Transverse colon (tissue), 4 donors: ENCODE results near the gene HPGDS. TPM values are rescaled to one million over a fixed set of nuclear protein-coding genes. Genes with fewer than 3 reads are reported as not detected.
"Not testable (repeated sequence)": the region's sequence is repeated elsewhere in the genome, so short reads cannot be mapped to it uniquely, and the experiment has no call there.

Experiments used
- DNase-seq: peaks from one replicate; pipeline ENCODE4 v3.0.0-alpha.2; 2019
- H3K27ac ChIP-seq, 4 donors: fragments of 200-600 bp; sonication (generic); 2 replicates each; pipeline ENCODE4 v1.5.1; 2016 to 2018; ENCODE audit warnings: inconsistent platforms in 4 of 4
- H3K27me3 ChIP-seq: fragments of 200-600 bp; sonication (generic); 2 replicates; pipeline ENCODE4 v1.5.1; 2017; ENCODE audit warnings: inconsistent platforms
- H3K36me3 ChIP-seq, 4 donors: fragments of 200-600 bp; sonication (generic); 2 replicates each; pipeline ENCODE4 v1.5.1; 2017 to 2019; ENCODE audit warnings: inconsistent platforms in 4 of 4
- H3K4me1 ChIP-seq, 4 donors: fragments of 200-600 bp; sonication (generic); 2 replicates each; pipeline ENCODE4 v1.5.1; 2017 to 2020; ENCODE audit warnings: inconsistent platforms in 4 of 4
- H3K4me3 ChIP-seq, 4 donors: fragments of 200-600 bp; sonication (generic); 1 replicate in 1 of 4; 2 replicates in 3 of 4; pipeline versions ENCODE4 v1.5.1 to v1.6.1; 2017 to 2019; ENCODE audit warnings: inconsistent platforms in 4 of 4
- H3K9me3 ChIP-seq, 2 donors: fragments of 200-600 bp; sonication (generic); 2 replicates each; pipeline ENCODE4 v1.5.1; 2017 to 2019; ENCODE audit warnings: inconsistent platforms in 2 of 2
- CTCF ChIP-seq, 5 experiments: fragments of 200-600 bp in 3 of 5; fragments of 450-650 bp in 2 of 5; sonication (generic) in 3 of 5; IDR thresholded peaks; 1 replicate in 2 of 5; 2 replicates in 3 of 5; pipeline ENCODE4 v1.5.1; 2016 to 2017; ENCODE audit warnings: antibody characterized with exemption in 5 of 5, inconsistent platforms in 3 of 5, mild to moderate bottlenecking in 2 of 5, moderate library complexity in 1 of 5
- EP300 ChIP-seq: sonication (generic); formaldehyde crosslinking; IDR thresholded peaks from one replicate; pipeline ENCODE4 v1.6.1; 2017; ENCODE audit warnings: antibody characterized with exemption, low read depth
- POLR2A ChIP-seq: fragments of 450-650 bp; IDR thresholded peaks from one replicate; pipeline ENCODE4 v1.6.1; 2016; ENCODE audit warnings: antibody characterized with exemption, mild to moderate bottlenecking, moderate library complexity
- POLR2AphosphoS5 ChIP-seq, 3 donors: sonication (generic); formaldehyde crosslinking; IDR thresholded peaks; one replicate each; pipeline ENCODE4 v1.6.1; 2016; ENCODE audit warnings: antibody characterized with exemption in 3 of 3
- WGBS, 2 donors: methylation state at CpG; one replicate each; pipeline ENCODE4 v1.1.5; 2018; ENCODE audit warnings: low coverage in 1 of 2; 5-methylcytosine and 5-hydroxymethylcytosine counted together
- in situ Hi-C, 4 donors: fragments of 200-750 bp; cut with MboI; loops; one replicate each; pipeline versions ENCODE4 v1.15.0 to v1.15.1; 2017; ENCODE audit warnings: low sequenced_read_pairs in 3 of 4, low pct_ligation_motif_present in 1 of 4, low pct_unique_long_range_greater_than_20kb in 1 of 4
- intact Hi-C: fragments of 100-400 bp; cut with DNase I; formaldehyde crosslinking; loops from one replicate; pipeline ENCODE4 v1.15.1; 2023; ENCODE audit warnings: low total_unique reads
- total RNA-seq, 4 donors: library from RNA; depleted of rRNA; stranded (reverse); fragments of >200 nt; gene quantifications; one replicate each; pipeline ENCODE4 v1.1.0, GENCODE V29; 2016

HPGDS gene
- total RNA-seq, 4 donors from 2014 or later = 1.4 to 6.0 (median 3.5) TPM; not detected in 1

- WGBS, 2 donors = 88 to 100% methylated on average over 2 of the region's 2 CpGs
- Histone ChIP-seq H3K4me3 (no peak overlapping the region), H3K27me3 (no peaks in the 10 kb centered on the region), H3K4me1 (no peaks in the 10 kb centered on the region), H3K9me3 (no peaks in the 10 kb centered on the region), H3K27ac (no peak overlapping the region), H3K36me3 (no peaks in the 10 kb centered on the region)
- DNase-seq = no peak
- intact Hi-C loops = no loop called here
- in situ Hi-C loops = no loop called here
- TF ChIP-seq CTCF (IDR thresholded peaks at IDR 0.05) (no peak), EP300 (no peak), POLR2A (no peak), POLR2AphosphoS5 (IDR thresholded peaks at IDR 0.05) (no peak)
Observed at GRCh38 chr4:94302191-94302590, 40.4 kb downstream of the HPGDS start.

- no peak for DNase-seq
- Histone ChIP-seq H3K27me3 (no peaks in the 10 kb centered on the region), H3K36me3 (no peaks in the 10 kb centered on the region), H3K4me1 (no peaks in the 10 kb centered on the region), H3K27ac (no peak overlapping the region), H3K4me3 (no peak overlapping the region), H3K9me3 (no peaks in the 10 kb centered on the region)
- whole genome bisulfite sequencing, 2 donors = 68 to 74% methylated on average over 4 of the region's 4 CpGs
- in situ Hi-C loops (no loop called here), intact Hi-C loops (no loop called here)
- TF ChIP-seq POLR2A = no peak
- no peak for TF ChIP-seq POLR2AphosphoS5 (IDR thresholded peaks at IDR 0.05)
- TF ChIP-seq EP300 = no peak
- TF ChIP-seq CTCF (IDR thresholded peaks at IDR 0.05) = no peak
Observed at GRCh38 chr4:94298725-94299252, 43.8 kb downstream of the HPGDS start.

GRCh38 chr4:94295473-94295872, 47.2 kb downstream of the HPGDS start:
- peaks cover 0 to 12% (median 0%) of the 10 kb centered on the region in 4 donors for H3K36me3 ChIP-seq
- H3K4me1 ChIP-seq, H3K9me3 ChIP-seq, H3K27me3 ChIP-seq, DNase-seq, H3K27ac ChIP-seq, intact Hi-C loops, H3K4me3 ChIP-seq, in situ Hi-C loops: not testable (repeated sequence)
- WGBS, 2 donors = 67 to 81% methylated on average over 6 of the region's 6 CpGs

GRCh38 chr4:94293981-94294380, 48.7 kb downstream of the HPGDS start:
- intact Hi-C loops, DNase-seq, in situ Hi-C loops, H3K4me3 ChIP-seq, H3K9me3 ChIP-seq, H3K27ac ChIP-seq, H3K27me3 ChIP-seq, H3K4me1 ChIP-seq: not testable (repeated sequence)
- H3K36me3 ChIP-seq = peaks cover 0 to 22% (median 0%) of the 10 kb centered on the region in 4 donors
- WGBS, 2 donors = 91 to 94% methylated on average over 4 of the region's 4 CpGs

GRCh38 chr4:94290245-94290644, 52.4 kb downstream of the HPGDS start:
- TF ChIP-seq EP300 = no peak
- TF ChIP-seq POLR2AphosphoS5 (IDR thresholded peaks at IDR 0.05) = no peak
- TF ChIP-seq POLR2A = no peak
- no peak for TF ChIP-seq CTCF (IDR thresholded peaks at IDR 0.05)
- H3K4me1 ChIP-seq = peaks cover 0 to 3% (median 0%) of the 10 kb centered on the region in 4 donors
- DNase-seq = no peak
- H3K27me3 ChIP-seq = no peaks in the 10 kb centered on the region
- no peaks in the 10 kb centered on the region for H3K9me3 ChIP-seq
- H3K4me3 ChIP-seq = no peak overlapping the region
- 93 to 100% methylated on average over 2 of the region's 2 CpGs for WGBS, 2 donors
- in situ Hi-C loops (no loop called here), intact Hi-C loops (no loop called here)
- H3K27ac ChIP-seq = no peak overlapping the region
- H3K36me3 ChIP-seq = peaks cover 0 to 22% (median under 1%) of the 10 kb centered on the region in 4 donors
